Loucy (cell line): ENCODE results near the gene DPYSL4.

ENCODE experiments used
- EZH2phosphoT487 ChIP-seq: fragments of 200-600 bp; IDR thresholded peaks from 2 replicates; pipeline ENCODE4 v1.6.1; 2018; ENCODE audit warnings: antibody characterized with exemption, mild to moderate bottlenecking, moderate library complexity, borderline replicate concordance
- TF ChIP-seq, protein P1 (sequence below): fragments of 200-600 bp; sonication (generic); conservative IDR thresholded peaks from 2 replicates; pipeline ENCODE4 v1.5.1; 2014; ENCODE audit warnings: mild to moderate bottlenecking, antibody characterized with exemption, low read length

- TF ChIP-seq, protein P1, sequence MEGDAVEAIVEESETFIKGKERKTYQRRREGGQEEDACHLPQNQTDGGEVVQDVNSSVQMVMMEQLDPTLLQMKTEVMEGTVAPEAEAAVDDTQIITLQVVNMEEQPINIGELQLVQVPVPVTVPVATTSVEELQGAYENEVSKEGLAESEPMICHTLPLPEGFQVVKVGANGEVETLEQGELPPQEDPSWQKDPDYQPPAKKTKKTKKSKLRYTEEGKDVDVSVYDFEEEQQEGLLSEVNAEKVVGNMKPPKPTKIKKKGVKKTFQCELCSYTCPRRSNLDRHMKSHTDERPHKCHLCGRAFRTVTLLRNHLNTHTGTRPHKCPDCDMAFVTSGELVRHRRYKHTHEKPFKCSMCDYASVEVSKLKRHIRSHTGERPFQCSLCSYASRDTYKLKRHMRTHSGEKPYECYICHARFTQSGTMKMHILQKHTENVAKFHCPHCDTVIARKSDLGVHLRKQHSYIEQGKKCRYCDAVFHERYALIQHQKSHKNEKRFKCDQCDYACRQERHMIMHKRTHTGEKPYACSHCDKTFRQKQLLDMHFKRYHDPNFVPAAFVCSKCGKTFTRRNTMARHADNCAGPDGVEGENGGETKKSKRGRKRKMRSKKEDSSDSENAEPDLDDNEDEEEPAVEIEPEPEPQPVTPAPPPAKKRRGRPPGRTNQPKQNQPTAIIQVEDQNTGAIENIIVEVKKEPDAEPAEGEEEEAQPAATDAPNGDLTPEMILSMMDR = no peak
- TF ChIP-seq EZH2phosphoT487 = no peak
Measured at GRCh38 chr10:132204781-132205473, 18.2 kb downstream of the DPYSL4 start.
